GM21786 (cell line): Measurements from ENCODE around the gene USP32.
"Not testable (repeated sequence)": the region's sequence is repeated elsewhere in the genome, so short reads cannot be mapped to it uniquely, and the experiment has no call there.

ENCODE experiments used
- ATAC-seq: cut with Tn5 transposase; IDR thresholded peaks from one replicate; pipeline ENCODE4 v1.9.1; 2021; ENCODE audit not compliant: unreplicated experiment

Gene USP32

DNA sequence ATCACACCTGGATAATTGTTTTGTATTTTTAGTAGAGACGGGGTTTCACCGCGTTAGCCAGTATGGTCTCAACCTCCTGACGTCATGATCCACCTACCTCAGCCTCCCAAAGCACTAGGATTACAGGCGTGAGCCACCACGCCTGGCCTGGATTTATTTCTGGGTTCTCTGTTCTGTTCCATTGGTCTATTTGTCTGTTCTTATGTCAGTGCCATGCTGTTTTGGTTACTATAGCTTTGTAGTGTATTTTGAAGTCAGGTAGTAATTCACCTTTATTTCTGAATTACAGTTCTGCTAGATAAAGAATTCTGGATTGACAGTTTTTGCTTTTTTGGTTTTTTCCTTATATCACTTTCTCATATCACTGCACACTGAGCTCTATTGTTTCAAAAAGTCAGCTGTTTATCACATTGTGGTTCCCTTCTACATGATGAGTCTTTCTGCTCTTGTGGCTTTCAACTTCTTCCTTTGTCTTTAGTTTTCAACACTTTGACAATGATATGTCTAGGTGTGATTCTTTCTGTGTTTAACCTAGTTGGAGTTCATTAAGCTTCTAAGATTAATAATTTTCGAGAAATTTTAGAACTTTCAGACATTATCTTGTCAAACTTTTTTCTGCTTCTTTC is 144.0 kb downstream of the USP32 start:
- ATAC-seq: no peak

DNA sequence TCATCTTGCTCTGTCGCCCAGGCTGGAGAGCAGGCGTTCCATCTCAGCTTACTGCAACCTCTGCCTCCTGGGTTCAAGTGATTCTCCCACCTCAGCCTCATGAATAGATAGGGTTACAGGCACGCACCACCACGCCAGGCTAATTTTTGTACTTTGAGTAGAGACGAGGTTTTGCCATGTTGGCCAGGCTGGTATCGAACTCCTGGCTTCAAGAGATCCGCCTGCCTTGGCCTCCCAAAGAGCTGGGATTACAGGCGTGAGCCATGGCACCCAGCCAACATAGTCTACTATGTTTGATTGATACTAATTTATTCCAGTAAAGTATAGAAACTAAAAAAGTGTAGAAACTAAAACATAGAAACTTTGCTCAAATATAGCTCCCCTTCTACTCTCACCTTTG is 147.3 kb downstream of the USP32 start:
- no peak for ATAC-seq

DNA sequence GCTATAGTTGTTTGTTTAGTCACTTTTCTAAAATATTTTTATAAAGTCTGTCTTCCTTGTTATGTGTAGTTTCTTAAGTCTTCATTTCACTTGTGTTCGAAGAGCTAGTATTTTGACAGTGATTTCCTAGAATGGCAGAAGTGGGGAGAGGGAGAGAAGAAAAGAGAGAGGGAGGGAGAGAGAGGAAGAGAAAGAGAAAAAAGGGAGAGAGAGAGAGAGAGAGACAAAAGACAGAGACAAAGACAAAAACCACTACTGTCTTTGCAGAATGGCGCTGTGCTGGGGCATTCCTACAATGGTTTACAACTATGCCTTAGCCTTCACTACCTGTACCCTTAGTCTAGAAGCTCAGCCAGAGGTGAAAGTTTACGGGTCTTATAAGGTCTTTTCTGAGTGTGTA is 151.6 kb downstream of the USP32 start:
- ATAC-seq: no peak

- no peak for ATAC-seq
These were observed 160.2 kb downstream of the USP32 start for GRCh38 chr17:60231691-60232090.

GRCh38 chr17:60231234-60231633 is 160.7 kb downstream of the USP32 start:
- ATAC-seq: no peak

- no peak for ATAC-seq
These were observed 161.6 kb downstream of the USP32 start for GRCh38 chr17:60230358-60230757.

DNA sequence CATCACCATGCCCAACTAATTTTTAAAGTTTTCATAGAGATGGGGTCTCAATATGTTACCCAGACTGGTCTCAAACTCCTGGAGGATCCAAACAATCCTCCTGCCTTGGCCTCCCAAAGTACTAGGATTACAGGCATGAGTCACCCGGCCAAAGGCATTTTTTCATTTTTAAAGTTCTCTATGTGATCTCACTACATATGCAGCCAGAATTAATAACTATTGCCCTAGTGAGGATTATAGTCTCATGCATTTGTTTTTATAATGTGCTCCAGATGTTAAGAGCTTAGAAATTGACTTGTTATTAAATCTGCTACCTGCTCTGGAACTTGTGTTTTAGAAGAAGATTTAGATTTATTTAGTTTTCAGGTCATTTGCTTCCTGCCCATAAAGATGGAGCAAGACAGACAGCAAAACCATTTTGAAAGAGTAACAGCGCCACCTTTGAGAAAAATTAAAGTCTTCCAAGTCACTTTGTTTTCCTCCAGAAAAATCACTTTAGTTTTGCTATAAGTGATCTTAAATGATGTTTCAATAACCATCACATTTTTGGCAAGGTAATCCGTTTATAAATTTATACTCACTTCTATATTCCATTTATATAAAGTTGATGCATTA is 162.6 kb downstream of the USP32 start:
- ATAC-seq: no peak

GRCh38 chr17:60227276-60227675 is 164.7 kb downstream of the USP32 start:
- not testable (repeated sequence) for ATAC-seq

- no peak for ATAC-seq
These were observed 167.9 kb downstream of the USP32 start for GRCh38 chr17:60224064-60224463.

DNA sequence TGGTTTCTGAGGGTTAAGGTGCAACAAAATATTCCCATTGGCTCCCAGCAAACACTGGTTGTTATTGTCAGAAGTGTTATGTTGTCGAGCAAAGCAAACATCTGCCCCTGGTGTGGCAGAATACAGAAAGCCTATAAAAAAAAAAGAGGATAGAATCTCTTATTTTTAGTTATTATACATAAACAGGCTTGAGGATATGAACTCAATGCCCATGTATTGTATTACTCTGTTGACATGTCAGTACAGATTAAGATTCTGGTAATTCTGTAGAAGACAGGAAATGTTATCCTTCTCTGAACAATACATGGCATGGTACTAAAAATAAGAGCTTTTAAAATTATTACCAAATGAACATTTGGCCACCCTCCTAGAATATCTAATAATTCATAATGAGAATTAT is 168.5 kb downstream of the USP32 start:
- no peak for ATAC-seq

DNA sequence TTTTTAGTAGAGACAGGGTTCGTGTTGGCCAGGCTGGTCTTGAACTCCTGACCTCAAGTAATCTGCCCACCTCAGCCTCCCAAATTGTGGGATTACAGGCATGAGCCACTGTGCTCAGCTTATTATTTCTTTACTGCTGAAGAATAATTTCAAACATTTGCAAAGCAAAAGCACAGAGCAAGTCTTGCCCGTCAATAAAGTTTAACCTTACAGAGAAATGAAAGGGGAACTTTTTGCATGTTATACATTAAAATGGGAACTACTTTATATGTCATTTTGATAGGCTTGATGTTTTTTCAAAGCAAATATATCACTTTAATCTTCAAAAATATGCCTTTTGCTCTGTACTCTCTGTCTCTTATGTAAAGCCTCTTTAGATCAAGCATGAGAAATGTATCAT is 173.2 kb downstream of the USP32 start:
- not testable (repeated sequence) for ATAC-seq

DNA sequence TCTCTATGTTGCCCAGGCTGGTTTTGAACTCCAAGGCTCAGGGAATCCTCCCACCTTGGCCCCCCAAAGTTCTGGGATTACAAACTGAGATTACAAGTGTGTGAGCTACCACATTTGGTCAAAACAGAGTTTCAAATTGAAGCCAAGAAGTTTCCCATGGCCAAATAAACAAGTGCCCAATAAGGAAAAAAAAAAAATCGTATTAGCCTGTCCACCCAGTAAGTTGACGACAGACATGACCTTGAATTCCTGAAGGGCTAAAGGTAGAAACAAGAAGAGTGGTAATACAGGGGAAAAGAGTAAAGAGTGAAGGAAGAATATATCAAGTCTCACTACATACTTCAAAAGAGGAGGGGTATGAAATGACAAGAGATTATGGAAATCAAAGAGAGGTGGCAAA is 176.0 kb downstream of the USP32 start:
- ATAC-seq: not testable (repeated sequence)

GRCh38 chr17:60211282-60211681 is 180.7 kb downstream of the USP32 start:
- not testable (repeated sequence) for ATAC-seq

DNA sequence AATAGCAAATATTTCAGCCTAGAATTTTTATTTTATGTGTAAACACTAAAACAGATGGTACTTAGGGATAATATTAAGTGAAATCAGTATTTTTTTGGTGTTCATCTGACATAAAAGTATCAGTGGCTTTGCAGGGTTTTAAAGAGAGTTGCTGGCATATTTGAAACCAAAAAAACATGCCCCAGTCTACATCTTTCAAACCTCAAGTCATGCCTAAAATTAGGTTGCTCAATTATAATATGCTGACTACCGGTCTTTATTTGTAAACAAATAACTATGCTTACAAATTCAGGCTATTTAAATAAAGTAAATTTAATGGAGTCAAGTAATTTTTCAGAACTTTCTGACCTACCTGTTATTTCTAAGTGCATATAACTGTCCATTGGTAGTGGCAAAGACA is 183.6 kb downstream of the USP32 start:
- ATAC-seq: not testable (repeated sequence)

DNA sequence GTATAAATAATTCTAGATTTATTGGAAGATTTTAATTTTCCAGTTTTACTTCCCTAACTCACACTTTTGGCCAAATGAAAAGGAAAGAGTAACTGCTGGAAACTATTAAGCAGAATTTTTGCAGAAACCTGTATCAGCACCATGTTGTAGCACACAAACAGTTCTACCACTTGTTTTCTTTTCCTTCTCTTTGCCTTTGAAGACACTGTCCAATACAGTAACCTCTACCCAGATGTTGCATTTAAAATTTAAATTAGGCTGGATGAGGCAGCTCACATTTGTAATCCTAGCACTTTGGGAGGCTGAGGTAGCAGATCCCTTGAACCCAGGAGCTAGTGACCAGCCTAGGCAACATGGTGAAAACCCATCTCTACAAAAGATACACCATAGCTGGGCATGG is 186.2 kb downstream of the USP32 start:
- ATAC-seq: not testable (repeated sequence)

GRCh38 chr17:60198630-60199029 is 193.3 kb downstream of the USP32 start:
- not testable (repeated sequence) for ATAC-seq

GRCh38 chr17:60194141-60194540 is 197.8 kb downstream of the USP32 start:
- not testable (repeated sequence) for ATAC-seq

- ATAC-seq: no peak
These were observed 198.5 kb downstream of the USP32 start for GRCh38 chr17:60193482-60193881.

- not testable (repeated sequence) for ATAC-seq
These were observed 198.9 kb downstream of the USP32 start for GRCh38 chr17:60193032-60193431.

GRCh38 chr17:60190032-60190431 is 201.9 kb downstream of the USP32 start:
- not testable (repeated sequence) for ATAC-seq

GRCh38 chr17:60188759-60189158 is 203.2 kb downstream of the USP32 start:
- ATAC-seq: no peak

DNA sequence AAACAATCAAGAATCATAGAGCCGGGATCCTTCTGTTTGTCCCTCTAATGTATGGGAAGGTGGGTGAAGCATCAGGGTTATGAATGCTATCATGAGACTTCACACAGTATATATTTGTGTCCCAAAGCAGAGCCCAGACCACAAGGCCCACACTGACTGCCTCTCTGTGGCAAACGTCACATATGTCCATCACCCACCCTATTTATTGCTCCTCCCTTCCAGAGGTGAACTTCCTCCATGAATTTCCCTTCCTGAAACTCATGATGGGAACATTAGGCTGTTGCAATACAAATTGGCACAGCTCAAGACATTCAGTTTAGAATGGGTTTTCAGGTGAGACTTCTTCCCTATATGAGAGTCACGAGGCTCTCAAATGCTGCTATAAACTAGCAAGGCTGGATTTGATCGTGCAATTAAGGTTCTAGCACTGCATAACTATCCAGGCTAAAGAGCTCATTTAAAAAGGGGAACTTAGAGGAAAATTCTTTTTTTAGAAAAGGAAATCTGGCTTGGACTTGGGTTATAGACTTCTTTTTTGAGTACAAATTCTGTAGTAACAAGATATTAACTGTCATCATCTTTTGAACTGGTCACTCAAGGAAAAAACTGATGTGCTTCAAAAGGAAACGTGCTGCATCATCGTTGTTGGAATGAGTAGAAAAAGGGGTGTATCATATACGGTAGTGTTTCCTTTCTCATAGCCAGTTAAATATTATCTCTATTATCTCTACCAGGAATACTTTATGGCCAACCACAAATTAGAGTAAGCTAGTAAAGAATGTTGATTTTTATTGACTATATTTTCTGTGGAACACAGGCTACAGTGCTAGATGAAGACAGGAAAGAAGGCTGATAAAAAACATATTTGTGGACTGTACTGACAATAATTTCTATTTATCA is 204.8 kb downstream of the USP32 start:
- ATAC-seq: not testable (repeated sequence)
